Stimulated activated CD4-positive, alpha-beta T cell treated with anti-CD3 and anti-CD28 coated beads, Interleukin-15, amount 100 ng/mL, for 24 hours (primary cell): ENCODE data around the gene RSL24D1.
A peak's percentile ranks its signal among the peaks of the same experiment; 100 is the strongest.

Source experiments
- DNase-seq: peaks from one replicate; pipeline ENCODE4 v3.0.0-alpha.2; 2020

The RSL24D1 gene

DNA sequence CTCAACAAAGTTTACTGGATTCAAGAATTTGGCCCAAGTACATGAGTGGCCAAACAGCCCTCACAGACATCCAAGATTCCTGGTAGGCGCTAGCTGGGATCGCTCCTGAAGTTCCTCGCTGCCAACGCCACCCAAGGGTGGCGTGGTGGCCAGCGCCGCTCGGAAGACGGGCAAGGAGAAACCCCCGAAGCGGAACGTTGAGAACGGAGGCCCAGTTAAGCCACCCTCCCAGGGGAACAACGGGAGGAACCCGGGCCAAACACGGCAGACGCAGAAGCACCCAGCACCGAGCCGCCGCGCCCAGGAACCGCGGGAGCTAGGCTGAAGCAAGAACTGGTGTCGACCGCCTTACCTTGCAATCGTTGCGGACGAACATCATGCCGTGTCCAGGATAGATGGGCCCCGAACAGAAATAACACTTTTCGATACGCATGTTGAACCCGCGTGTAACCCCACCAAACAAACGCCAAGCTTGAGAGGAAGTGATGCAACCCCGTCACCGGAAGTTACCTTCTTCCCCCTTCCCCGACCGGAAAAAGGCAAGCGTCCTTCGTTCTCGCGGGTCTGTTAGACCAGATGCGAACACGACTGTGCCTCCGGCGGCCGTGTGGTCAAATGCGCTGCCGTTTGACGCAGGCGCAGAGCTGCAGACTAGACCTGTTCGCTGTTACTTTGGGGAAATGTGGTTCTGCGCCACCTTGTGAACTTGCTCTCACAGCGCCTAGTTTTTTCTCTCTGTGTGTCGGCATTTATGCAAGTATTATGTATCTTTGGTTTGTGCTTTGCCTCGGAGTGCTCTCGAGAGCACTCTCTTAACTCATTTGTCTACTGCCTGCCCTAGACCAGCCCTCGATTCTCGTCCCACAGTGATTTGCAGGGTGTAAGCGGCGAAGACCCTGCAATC is at the start of gene RSL24D1:
RSL24D1 (minus strand) TSS at position 484 of the 904 bp plus-strand sequence; CDS start at position 433, 51 bp downstream.
- DNase-seq: peak; percentile 96

DNA sequence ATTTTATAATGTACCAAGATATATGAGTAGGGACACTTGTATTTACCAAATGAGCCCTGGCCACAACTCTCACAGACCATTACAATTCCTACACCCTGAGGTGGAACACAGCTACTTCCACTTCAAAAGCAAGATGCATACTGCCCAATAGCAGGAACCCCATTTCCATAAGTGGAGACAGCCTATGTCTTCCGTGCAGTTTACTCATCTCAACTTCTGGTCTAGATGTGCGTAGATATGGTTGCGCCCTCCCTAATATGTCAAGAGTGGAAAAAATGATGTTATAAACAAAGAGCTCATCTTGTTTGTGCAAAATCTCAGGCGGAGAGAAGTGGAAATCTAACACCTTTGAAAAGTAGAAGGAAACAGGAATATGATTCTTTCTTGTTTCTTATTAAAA is 48.3 kb upstream of the RSL24D1 start:
- no peak for DNase-seq

DNA sequence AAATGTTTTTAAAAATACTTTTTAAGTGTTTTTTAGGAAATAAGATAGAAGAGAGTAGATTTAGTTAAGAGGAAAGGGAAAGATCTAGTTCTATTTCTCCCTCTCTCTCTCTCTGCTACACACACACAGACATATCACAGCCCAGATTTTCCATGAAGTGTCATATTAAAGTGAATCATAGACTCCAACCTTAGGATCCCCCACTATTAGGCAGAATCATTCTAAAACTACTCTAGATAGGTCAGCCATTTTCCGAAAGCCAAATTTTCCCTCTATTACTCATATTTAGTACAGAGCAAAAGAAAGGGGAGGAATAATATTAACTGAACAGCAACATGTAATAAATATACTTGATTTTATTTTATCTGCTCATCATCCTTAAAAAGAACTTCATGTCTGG is 45.1 kb upstream of the RSL24D1 start:
- DNase-seq: no peak

DNA sequence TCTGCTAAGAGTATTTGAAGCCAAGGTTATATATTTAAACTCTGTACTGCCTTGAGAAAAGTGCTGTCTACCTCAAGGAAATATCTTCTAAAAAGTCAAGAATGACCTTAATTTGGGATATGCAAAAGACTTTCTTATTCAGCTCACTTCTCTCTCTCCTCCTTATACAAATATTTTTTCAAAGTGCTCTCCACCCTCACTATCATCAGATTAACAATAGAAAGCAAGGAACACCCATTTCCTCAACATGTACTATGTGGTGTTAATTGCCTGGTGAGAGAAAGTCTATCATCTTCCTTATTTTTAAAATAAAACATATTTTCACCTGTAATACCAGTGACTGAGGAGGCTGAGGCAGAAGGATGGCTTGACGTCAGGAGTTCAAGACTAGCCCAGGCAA is 44.4 kb upstream of the RSL24D1 start:
- no peak for DNase-seq

DNA sequence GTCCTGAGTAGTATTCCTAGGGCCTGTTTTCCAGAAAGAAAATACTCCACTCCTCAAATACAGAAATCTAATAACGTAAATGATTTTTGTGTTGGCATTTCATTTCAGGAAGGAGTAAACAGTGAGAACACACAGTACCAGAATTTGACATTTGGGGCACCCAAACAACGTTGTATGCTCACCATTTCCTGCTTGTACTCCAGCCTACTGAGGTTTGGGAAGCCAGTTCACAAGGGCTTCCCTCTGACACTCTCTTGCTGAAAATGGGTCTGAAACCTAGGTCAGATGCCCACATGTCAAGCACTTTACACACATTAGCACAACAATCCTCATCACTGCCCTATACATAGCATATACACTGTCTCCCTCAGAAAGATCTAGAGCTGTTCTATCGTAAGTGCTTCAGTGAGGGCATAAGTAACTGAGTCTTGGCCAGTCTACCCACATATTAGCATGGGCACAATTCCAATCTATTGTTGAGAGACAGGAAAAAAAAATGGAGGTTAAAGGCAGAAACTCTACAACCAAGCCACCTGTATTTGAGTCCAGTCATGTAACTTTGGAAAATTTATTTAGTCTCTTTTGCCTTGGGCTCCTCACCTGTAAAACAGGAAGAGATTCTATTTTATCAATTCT is 43.5 kb upstream of the RSL24D1 start:
- DNase-seq: no peak

DNA sequence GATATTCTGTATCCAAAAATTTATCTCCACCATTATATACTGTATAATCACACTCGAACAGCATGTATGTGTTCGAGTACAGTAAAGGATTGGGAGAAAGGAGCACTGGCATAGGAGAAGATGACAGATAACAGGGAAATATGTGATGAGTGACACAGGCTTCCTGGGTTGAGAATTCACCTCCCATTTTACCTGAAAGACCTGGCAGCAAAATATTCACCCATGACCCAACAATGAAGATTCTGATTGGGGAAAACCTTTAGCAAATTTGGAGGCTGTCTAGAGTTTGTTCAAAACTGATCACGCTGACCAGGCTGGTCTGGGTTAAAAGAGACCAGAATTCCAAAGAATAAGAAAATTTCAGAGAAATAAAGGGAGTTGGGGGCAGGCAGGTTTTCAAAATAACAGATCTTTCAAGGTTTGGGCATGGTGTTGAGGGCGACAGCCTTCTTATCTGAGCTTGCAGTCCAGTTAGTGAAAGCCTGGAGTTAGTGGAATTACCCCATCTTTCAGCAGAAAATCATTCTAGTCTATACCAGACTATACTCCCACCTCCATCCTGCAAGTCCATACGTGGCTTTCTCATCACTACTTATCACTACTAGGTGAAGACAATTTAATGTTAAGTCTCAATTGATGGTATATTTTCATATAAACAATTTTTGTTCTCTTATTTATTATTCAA is 42.8 kb upstream of the RSL24D1 start:
- no peak for DNase-seq

DNA sequence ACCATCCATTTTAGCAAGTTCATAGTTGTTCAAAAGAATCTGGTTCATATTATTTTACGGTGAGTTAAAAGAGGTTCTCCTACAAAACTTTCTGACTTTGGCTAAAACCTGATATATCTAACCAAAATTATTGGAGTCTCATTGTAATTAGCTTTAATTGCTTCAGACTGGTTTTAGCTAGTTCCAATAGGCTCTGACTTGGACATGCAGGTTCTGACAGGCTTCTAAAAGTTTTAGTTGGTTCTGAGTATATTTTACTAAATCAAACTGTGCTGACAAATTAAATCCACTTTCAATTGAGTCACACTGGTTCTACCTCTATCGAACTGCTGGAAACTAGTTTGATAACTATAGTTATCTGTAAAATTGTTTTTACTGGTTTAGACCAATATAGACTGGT is 42.1 kb upstream of the RSL24D1 start:
- DNase-seq: no peak

DNA sequence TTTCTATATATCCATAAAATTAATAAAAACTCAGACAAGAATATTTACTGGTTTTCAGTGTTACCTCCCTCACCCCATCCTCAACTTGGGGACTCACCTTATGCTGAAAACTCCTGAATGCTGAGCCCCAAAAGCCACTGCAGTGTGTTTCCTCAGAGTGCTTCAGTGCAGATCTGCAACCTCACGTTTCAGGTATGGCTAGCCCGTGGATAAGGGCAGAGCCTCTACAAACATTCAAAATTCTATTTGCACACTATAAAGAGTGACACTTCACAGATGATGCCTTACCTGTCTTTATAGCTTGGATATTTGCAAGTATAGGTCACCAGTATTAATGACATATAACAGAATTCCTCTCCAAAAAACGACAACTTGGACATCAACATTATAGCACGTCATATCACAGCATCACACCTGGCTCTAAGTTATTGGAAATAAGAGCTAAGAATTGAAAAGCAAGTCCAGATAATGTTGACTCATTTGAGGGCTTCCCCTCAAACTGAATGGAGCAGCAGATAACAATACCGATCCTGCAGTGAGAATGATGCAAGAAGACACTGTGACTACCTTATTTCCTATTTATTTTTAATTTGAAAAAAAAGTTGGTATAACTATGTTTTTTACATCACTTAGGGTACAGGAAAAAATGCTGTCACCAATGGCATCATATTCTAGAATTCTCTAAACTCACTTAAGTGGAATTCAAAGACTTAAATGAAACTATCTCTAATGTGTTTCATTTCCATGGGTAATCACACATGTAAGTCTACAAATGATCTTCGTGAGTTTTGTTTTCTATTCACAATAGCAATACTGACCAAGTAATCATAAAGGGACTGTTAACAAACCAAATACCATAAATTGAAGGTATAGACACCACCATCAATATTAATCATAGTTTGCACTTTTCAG is 40.7 kb upstream of the RSL24D1 start:
- DNase-seq: no peak

DNA sequence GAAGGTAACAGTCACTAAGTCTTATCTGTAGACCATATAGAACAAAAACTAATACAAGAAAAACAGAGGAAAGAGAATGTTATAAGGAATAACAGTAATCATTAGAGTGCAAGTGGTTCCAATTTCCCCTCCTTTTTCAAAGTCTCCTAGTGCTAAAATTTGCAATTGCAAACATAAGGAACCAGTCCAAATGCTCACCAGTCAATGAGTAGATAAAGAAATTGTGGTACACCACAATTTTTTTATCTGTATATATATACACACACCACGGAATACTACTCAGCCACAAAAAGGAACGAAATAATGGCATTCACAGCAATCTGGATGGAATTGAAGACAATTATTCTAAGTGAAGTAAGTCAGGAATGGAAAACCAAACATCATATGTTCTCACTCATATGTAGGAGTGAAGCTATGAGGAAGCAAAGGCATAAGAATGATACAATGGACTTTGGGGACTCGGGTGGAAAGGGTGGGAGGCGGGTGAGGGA is 38.9 kb upstream of the RSL24D1 start:
- no peak for DNase-seq

DNA sequence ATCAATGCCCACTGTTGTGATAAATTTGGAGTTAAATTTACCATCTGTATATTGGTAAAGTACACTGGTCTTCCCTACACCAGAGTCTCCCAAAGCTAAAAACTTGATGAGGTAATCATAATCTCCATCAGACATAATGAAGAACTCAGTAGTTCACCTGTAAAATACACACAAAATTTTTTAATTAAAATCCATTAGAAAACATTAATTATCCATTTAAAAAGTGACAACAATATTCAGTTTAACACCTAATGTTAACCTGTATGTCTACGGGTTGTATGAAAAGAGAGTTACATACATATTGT is 38.0 kb upstream of the RSL24D1 start:
- no peak for DNase-seq

DNA sequence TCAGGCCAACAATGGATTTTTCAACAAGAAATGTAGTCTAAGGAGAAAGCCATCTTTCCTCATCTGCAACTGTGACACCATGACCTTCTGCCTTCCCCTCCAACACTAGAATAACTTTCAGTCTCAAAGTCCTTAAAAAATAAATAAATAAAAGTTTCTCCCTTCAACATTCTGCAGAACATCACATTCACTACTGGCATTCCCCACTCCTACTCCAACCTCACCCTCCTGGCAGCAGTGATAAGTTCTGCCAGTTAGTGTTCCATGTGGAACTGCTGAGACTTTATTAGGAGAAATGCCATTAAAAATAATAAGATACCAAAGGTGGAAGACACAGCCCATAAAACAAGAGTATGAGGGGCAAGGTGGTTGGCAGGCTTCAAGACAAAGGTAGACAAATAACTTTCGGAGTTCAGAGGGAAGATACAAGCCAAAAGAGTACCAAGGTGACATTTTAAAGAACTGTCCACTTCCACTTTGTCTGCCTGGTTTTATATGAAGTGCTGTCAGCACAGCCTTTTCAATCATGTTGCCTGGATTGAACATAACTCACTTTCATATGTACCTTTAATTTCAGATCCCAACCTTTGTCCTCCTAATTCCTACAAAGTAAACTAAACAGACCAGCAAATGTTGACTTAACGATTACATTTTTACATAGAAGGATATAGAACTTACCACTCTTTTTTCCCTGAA is 37.5 kb upstream of the RSL24D1 start:
- DNase-seq: no peak

DNA sequence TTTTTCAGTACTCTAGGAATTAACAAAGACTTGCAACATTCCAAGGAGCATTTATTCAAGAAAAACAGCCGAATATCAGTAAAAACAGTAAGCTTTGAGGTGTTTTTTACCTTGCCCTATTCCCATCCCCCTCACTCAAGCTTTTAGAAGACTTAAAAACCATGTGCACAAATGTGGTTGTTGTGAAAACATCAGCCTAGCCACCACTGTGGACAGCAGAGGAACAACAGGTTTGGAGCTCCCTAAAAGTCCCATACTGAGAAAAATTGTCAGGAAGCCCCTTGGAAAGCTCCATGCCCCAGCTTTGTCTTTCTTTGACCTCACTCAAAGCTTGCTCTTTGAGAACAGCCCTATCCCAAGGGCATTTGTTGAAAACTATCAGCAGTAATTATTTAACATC is 34.7 kb upstream of the RSL24D1 start:
- DNase-seq: no peak

DNA sequence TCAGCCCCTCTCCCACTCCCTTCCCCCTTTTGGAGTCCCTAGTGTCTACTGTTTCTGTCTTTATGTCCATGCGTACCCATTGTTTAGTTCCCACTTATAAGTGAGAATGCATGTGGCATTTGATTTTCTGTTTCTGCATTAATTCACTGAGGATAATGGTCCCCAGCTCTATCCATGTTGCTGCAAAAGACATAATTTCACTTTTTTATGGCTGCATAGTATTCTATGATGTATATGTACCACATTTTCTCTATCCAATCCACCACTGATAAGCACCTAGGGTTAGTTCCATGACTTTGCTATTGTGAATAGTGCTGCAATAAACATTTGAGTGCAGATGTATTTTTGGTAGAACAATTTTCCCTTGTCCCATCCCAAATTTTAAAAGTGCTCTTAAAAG is 34.2 kb upstream of the RSL24D1 start:
- DNase-seq: no peak

DNA sequence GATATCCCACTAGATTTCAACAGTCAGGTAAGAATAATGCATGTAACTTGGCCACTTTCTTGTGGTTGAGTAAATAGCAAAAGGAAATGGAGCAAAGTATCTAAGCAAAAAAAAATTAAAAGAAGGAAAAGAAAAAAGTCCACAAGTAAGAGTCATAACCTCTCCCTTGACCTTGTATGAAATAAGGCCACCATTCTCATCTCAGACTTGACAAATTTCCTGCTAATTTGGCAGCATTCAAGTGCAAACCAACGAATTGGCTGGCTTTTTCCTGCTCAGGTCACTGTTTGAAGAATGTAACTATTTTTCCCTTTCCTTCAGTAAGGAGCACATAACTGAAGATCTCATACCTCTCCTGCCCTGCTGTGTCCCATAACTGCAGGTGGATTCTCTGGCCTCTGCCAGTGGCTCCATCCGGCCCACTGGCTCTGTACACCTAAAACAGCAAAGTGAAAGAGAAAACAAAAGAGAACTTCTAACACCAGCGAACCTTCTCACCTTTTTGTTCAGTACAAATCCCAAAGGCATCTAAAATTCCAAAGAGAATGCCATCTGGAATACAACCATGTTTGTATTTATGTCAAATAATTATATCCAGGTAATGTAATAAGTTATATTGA is 33.4 kb upstream of the RSL24D1 start:
- no peak for DNase-seq

DNA sequence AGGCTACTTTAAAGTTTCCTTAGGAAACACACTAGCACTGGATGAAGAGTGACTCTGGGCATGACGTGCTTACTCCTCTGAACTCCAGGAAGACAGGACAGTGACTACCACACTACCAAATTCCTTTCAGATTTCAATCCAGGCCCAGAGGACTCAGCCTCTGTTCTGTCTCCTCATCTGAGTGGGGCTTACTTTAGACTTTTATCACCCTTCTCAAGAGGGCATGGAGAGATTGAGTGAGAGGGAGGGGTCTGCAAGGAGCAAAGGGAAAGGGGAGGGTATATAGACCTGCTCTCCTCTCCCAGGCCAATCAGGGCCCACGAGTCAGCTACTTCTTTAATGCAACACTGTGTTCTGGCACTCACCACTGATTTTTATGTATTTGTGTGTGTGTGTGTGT is 29.4 kb upstream of the RSL24D1 start:
- DNase-seq: no peak

DNA sequence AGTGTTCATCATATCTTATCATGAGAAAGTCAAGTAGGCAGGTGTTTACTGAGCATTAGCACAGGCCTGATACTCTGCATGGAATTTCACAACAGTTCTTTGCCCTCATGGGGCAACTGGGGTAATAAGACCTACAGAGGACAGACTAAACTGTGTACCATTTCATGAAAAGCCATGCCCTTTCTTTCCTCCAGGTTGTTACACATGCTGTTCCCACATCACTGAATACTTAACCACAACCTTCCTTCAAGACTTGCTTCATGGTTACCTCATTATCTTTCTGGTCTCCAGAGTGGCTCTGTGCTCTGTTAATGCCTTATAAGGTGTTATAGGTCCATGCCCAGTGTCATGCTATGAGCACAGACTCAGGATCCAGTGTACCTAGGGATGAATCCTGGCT is 28.2 kb upstream of the RSL24D1 start:
- no peak for DNase-seq

DNA sequence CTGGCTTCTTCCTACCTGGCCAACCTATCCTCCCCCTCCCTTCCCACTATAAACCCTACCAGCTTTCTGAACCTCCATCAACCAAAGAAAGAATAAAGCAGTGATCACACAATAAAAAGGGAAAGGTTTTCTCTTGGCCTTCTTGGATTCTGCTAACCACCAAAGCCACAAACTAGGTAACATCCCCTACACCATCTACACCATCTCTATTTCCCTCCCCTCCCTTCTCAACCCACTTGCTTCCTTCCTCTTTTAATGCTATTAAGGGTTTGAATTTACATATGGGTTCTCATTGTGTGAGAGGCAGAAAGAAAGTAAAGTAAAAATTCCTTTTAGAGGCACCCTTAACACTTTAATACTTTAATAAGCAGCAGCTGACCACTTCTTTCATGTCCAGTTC is 25.8 kb upstream of the RSL24D1 start:
- DNase-seq: no peak

DNA sequence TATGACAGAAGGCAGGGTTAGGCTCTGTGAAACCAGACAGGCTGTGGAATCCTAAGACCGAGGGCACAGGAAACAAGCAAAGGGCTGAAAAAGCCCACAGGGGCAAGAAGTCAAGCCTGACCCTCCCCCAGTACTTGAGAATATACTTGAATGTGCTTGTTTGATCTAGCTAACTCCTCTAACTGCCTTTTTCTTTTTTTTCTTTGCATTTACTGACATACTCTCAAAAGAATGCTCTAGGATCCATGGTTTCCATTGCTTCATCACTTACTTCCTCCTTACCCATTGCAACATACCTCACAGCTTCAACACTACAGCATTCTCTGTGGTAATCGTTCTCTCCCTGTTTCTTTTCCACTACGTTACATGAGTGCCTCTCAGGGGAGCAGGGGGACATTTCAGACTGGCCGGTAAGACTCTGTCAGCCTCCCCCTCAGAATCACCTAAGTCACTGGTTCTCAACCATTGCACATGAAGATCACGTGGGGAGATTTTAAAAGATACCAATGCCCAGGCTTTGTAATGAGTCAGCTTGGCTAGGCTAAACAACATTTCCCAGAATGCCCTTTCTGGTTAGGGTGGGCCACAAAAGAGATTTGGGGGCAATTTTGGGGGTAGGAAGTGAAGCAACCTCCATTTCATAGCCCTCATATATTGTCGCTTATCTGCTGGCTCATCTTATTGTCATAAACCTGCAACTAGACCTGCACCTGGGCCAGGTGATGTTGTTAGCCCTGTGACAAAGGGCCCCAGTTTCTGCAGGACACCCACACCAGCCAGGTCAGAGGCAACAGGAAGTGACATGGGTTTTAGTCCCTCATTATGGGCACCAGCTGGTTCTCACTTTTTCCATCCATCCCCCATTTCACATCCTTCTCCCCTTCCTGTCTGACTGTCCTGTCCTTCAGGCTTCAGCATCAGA is 24.6 kb upstream of the RSL24D1 start:
- DNase-seq: peak; percentile 44

DNA sequence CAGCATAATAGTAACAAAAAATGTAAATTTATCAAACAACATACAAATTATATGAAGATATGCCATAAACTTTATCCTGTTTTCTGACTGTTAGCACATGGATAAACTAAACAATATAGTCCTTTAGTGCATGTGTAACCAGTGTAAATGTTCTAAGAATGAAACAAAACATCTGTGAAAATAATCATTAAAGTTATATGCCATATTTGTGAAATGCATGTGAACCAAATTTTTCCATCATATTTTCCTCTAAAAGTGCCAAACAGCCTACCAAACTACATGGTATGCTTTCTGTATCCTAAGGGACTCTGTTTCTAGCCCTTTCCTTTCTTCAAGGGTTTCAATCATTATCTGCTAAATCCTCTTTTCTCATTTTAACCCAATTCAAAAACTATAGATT is 23.9 kb upstream of the RSL24D1 start:
- no peak for DNase-seq

DNA sequence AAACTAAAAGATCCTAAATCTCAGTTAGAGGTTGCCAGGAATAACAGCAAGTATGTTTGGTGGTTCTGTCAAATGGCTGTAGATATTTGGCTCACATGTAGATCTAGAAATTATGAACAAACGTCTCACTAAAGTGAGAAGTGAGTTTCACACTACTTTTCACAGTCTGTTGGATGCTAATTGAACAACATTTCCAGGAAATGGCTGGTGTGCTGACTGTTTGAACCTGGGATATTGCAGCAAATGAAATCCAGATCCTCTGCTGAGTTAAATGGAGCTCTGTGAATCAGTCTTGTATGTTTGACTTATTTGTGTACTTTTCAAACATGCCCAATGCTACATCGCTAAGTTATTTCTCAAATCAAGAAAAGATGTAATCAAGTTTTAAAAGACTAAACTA is 21.3 kb upstream of the RSL24D1 start:
- DNase-seq: no peak

DNA sequence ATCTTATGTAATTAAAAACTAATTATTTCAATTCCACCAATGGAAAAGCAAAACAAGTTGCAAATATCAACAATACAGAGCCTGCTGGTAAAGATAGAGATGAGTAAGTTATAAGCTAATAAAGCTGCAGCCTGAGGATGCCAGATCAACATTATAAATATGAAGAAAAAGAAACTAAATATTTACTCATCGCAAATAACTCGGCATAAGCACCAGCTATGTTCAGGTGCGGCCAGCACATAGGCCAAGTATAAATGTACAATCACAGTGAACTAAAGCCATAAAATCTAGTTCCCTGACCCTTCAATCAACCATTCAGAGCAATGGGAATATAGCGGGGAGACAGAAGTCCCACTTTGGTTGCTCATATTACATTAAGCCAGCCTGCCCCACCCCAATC is 7.7 kb upstream of the RSL24D1 start:
- DNase-seq: no peak
